ENCODE results near the gene TMEM30B.

The TMEM30B gene

GRCh38 chr14:61229475-61229888 is 51.7 kb downstream of the TMEM30B start:
- peak; percentile 95 for DNase-seq

- no peak for DNase-seq
Observed at GRCh38 chr14:61227884-61228591, 53.1 kb downstream of the TMEM30B start.
